Endothelial cell of hepatic sinusoid (primary cell): Measurements from ENCODE around the gene TEX30.

Source experiments
- in situ Hi-C: cut with HindIII; loops from 2 replicates; pipeline ENCODE4 v1.10.0; 2017; ENCODE audit warnings: low sequenced_read_pairs

Gene TEX30

GRCh38 chr13:102724923-102725322 is 48.7 kb downstream of the TEX30 start:
- in situ Hi-C loops, result no loop called here

GRCh38 chr13:102721800-102722231 is 51.8 kb downstream of the TEX30 start:
- in situ Hi-C loops, result no loop called here

GRCh38 chr13:102718746-102719145 is 54.8 kb downstream of the TEX30 start:
- in situ Hi-C loops, result no loop called here
